ENCODE data around the gene MBD6. TPM values are rescaled to one million over a fixed set of nuclear protein-coding genes. Genes with fewer than 3 reads are reported as not detected.

MBD6 gene
- total RNA-seq, 1 donor from 2014 or later, result 85.8 TPM

DNA sequence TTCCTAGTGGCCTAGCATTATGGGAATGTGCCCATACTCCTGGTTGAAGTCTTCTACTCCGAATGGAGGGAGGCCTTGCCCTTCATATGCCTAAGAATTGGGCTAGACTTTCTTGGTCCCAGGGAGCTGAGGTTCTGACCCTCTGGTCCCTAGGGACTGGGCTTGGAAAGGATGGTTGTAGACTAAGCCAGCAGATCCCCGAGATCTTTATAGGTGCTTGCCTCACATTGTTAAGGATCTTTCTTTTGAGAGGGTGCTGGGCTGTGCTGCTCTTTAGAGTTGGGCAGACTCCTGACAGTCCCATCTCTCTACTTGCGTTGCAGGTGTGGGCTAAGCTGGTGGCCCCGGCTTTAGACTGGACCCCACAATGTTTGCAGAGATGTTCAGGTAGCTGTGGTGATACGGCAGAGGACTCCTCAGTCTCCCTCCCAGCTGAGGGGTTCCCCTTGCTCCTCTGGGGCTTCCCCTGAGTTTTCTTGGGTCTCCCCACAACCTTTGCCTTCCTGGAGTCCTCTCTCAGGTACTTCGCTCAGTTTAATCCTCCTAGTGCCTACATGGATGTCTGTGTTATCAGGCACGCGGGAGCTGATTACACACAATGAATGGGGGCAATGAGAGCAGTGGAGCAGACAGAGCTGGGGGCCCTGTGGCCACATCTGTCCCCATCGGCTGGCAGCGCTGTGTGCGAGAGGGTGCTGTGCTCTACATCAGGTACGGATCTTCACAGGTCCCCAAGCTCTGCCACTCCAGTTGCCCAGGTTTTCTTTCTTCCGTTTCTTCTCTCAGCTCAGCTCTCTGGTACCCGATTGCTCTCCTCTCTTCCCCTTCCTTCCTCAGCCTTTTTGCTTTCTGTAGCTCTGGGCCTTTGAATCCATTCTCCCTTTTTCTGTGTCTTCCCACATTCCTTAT, 1.3 kb downstream of the MBD6 start:
- DNase-seq (no peak), ATAC-seq (no peak)
- Histone ChIP-seq H3K9me3 (no peaks in the 10 kb centered on the region), H3K4me3 (peak overlapping the region; percentile 74), H3K36me3 (peaks cover 49% of the 10 kb centered on the region), H3K27me3 (no peaks in the 10 kb centered on the region), H3K27ac (peak overlapping the region; percentile 89), H3K4me1 (peaks cover 37% of the 10 kb centered on the region)
- TF ChIP-seq CTCF (IDR thresholded peaks at IDR 0.05), result no peak
- intact Hi-C loops (cut with DNase I), result no loop called here

DNA sequence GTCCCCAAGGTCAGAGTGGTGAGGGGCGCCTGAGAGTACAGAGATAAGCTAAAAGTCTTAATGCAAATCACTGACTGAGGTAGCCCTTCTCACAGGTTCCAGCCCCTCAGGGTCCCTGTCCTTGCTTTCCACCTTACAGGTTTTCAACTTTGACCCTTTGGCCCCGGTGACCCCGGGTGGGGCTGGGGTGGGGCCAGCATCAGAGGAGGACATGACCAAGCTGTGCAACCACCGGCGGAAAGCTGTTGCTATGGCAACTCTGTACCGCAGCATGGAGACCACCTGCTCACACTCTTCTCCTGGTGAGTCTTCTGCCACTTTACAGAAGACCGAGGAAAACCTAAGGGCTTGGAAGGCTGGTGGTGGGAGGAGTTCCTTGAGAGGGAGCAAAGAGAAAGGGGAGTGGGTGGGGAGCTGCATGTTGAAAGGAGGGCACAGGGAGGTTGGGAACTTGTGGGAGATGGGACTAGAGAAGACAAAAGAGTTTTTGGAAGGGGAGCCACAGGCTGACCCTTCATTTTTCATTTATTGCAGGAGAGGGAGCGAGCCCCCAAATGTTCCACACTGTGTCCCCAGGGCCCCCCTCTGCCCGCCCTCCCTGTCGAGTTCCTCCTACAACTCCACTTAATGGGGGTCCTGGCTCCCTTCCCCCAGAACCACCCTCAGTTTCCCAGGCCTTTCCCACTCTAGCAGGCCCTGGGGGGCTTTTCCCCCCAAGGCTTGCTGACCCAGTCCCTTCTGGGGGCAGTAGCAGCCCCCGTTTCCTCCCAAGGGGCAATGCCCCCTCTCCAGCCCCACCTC, 2.4 kb downstream of the MBD6 start:
- H3K4me1 ChIP-seq, result peaks cover 32% of the 10 kb centered on the region
- no peak overlapping the region for H3K4me3 ChIP-seq
- H3K9me3 ChIP-seq, result no peaks in the 10 kb centered on the region
- intact Hi-C loops (cut with DNase I), result no loop called here
- peaks cover 59% of the 10 kb centered on the region for H3K36me3 ChIP-seq
- ATAC-seq (no peak), DNase-seq (no peak)
- no peak overlapping the region for H3K27ac ChIP-seq
- no peaks in the 10 kb centered on the region for H3K27me3 ChIP-seq
- no peak for TF ChIP-seq CTCF (IDR thresholded peaks at IDR 0.05)

GRCh38 chr12:57525615-57526383, 3.2 kb downstream of the MBD6 start:
- Histone ChIP-seq H3K27ac (no peak overlapping the region), H3K9me3 (no peaks in the 10 kb centered on the region), H3K4me1 (peaks cover 32% of the 10 kb centered on the region), H3K27me3 (no peaks in the 10 kb centered on the region), H3K4me3 (no peak overlapping the region), H3K36me3 (peaks cover 67% of the 10 kb centered on the region)
- no peak for TF ChIP-seq CTCF (IDR thresholded peaks at IDR 0.05)
- no peak for DNase-seq
- intact Hi-C loops (cut with DNase I), result no loop called here
- ATAC-seq, result no peak

- ATAC-seq (no peak), DNase-seq (no peak)
- H3K36me3 ChIP-seq, result peaks cover 75% of the 10 kb centered on the region
Measured at GRCh38 chr12:57526477-57527126, 4.0 kb downstream of the MBD6 start.

More at GRCh38 chr12:57526477-57527126, 4.0 kb downstream of the MBD6 start:
- intact Hi-C loops (cut with DNase I), result no loop called here
- Histone ChIP-seq H3K4me1 (peaks cover 24% of the 10 kb centered on the region), H3K27ac (no peak overlapping the region), H3K27me3 (no peaks in the 10 kb centered on the region), H3K9me3 (no peaks in the 10 kb centered on the region), H3K4me3 (no peak overlapping the region)
- TF ChIP-seq CTCF (IDR thresholded peaks at IDR 0.05), result no peak

All from upper lobe of right lung (tissue), 1 donor.